Right lobe of liver (tissue), 6 donors: Measurements from ENCODE around the gene CD79B. TPM values are rescaled to one million over a fixed set of nuclear protein-coding genes. Genes with fewer than 3 reads are reported as not detected.

Source experiments
- ATAC-seq, 4 donors: fragments of 200-7000 bp; cut with Tn5 transposase; one replicate each; pipeline ENCODE4 v1.9.1; 2020; ENCODE audit warnings: mild to moderate bottlenecking in 4 of 4, moderate library complexity in 4 of 4
- DNase-seq, 3 donors: peaks; one replicate each; pipeline ENCODE4 v3.0.0-alpha.2; 2020
- H3K27ac ChIP-seq, 3 donors: fragments of 200-600 bp; one replicate each; pipeline ENCODE4 v1.8.0; 2022
- H3K27me3 ChIP-seq, 2 donors: fragments of 200-600 bp; one replicate each; pipeline ENCODE4 v1.8.0; 2022
- H3K36me3 ChIP-seq, 4 donors: fragments of 200-600 bp; sonication (generic) in 1 of 4; one replicate each; pipeline versions ENCODE4 v1.5.1 to v1.8.0; 2017 to 2022; ENCODE audit warnings: control low read depth in 1 of 4
- H3K4me1 ChIP-seq, 4 donors: fragments of 200-600 bp; sonication (generic) in 1 of 4; one replicate each; pipeline versions ENCODE4 v1.5.1 to v1.8.0; 2017 to 2022; ENCODE audit warnings: control low read depth in 1 of 4
- H3K4me3 ChIP-seq, 3 donors: fragments of 200-600 bp; one replicate each; pipeline ENCODE4 v1.8.0; 2022
- H3K9me3 ChIP-seq, 4 donors: fragments of 200-600 bp; sonication (generic) in 1 of 4; one replicate each; pipeline versions ENCODE4 v1.5.1 to v1.8.0; 2017 to 2022; ENCODE audit warnings: control low read depth in 1 of 4
- CTCF ChIP-seq, 4 donors: fragments of 200-600 bp in 3 of 4; fragments of 450-650 bp in 1 of 4; IDR thresholded peaks; one replicate each; pipeline versions ENCODE4 v1.5.1 to v1.8.0; 2016 to 2022; ENCODE audit warnings: antibody characterized with exemption in 4 of 4, mild to moderate bottlenecking in 2 of 4
- POLR2A ChIP-seq: fragments of 450-650 bp; IDR thresholded peaks from one replicate; pipeline ENCODE4 v1.6.1; 2017; ENCODE audit warnings: antibody characterized with exemption, mild to moderate bottlenecking
- WGBS: methylation state at CpG from one replicate; pipeline ENCODE4 v1.1.6; 2018; ENCODE audit warnings: low coverage, low lambda C conversion rate; ENCODE audit not compliant: insufficient coverage; ENCODE audit errors: missing lambda C conversion rate; 5-methylcytosine and 5-hydroxymethylcytosine counted together
- intact Hi-C, 2 donors: fragments of 100-400 bp; cut with DNase I; formaldehyde crosslinking; loops; one replicate each; pipeline versions ENCODE4 v1.11.2 to v1.14.1; 2022
- total RNA-seq, 6 experiments: library from RNA; depleted of rRNA in 2 of 6; stranded (reverse); fragments of >200 nt in 2 of 6; fragmentation: NEBNext Ultra II Directional in 3 of 6; extraction: Animal tissue kit (Norgen Biotek cat#: 25700) in 3 of 6; gene quantifications; one replicate each; pipeline versions ENCODE4 v1.1.0 to v1.2.4, GENCODE V29; 2016 to 2023
- donor health status: DM: no; HTN: yes; CAD: no.
- donor health status: DM: no; HTN: no; CAD: no.
- donor health status: DM: no; HTN: no; CAD: no.
- donor health status: DM: no; HTN: yes; CAD: no.
- donor health status: DM: no; HTN: yes; CAD: no.

Gene CD79B
- total RNA-seq, 6 experiments from 2014 or later: 0.62 to 2.2 (median 0.92) TPM

GRCh38 chr17:63969278-63969677 lies 37.1 kb upstream of the CD79B start:
- Histone ChIP-seq H3K4me1 (no peaks in the 10 kb centered on the region), H3K36me3 (no peaks in the 10 kb centered on the region), H3K4me3 (no peak overlapping the region), H3K27me3 (no peaks in the 10 kb centered on the region), H3K27ac (no peak overlapping the region), H3K9me3 (no peaks in the 10 kb centered on the region)
- DNase-seq: no peak
- ATAC-seq: no peak
- 63% methylated on average over 10 of the region's 10 CpGs for WGBS
- TF ChIP-seq POLR2A: no peak
- no peak for TF ChIP-seq CTCF (IDR thresholded peaks at IDR 0.05)
- intact Hi-C loops: no loop called here

- no CpG with 5 or more reads among the region's 19 CpGs for WGBS
- DNase-seq (no peak), ATAC-seq (no peak)
- Histone ChIP-seq H3K9me3 (no peaks in the 10 kb centered on the region), H3K4me1 (no peaks in the 10 kb centered on the region), H3K27ac (no peak overlapping the region), H3K36me3 (no peaks in the 10 kb centered on the region), H3K27me3 (no peaks in the 10 kb centered on the region), H3K4me3 (no peak overlapping the region)
- TF ChIP-seq CTCF (IDR thresholded peaks at IDR 0.05) (no peak), POLR2A (no peak)
- intact Hi-C loops: no loop called here
These were observed 35.8 kb upstream of the CD79B start for GRCh38 chr17:63967953-63968352.

GRCh38 chr17:63966646-63967264 lies 34.6 kb upstream of the CD79B start:
- Histone ChIP-seq H3K27me3 (no peaks in the 10 kb centered on the region), H3K27ac (no peak overlapping the region), H3K4me1 (no peaks in the 10 kb centered on the region), H3K9me3 (no peaks in the 10 kb centered on the region), H3K36me3 (no peaks in the 10 kb centered on the region), H3K4me3 (no peak overlapping the region)
- ATAC-seq (peak in 1 of 4 donors; percentile 24), DNase-seq (no peak)
- TF ChIP-seq POLR2A (no peak), CTCF (IDR thresholded peaks at IDR 0.05) (no peak)
- intact Hi-C loops: no loop called here
- WGBS: 71% methylated on average over 11 of the region's 11 CpGs

GRCh38 chr17:63963123-63963522 lies 31.0 kb upstream of the CD79B start:
- TF ChIP-seq POLR2A: no peak
- TF ChIP-seq CTCF (IDR thresholded peaks at IDR 0.05): no peak
- WGBS: 69% methylated on average over 2 of the region's 4 CpGs
- Histone ChIP-seq H3K27ac (peak overlapping the region in 1 of 3 donors; percentile 43), H3K4me3 (no peak overlapping the region), H3K4me1 (no peaks in the 10 kb centered on the region), H3K36me3 (no peaks in the 10 kb centered on the region), H3K27me3 (no peaks in the 10 kb centered on the region), H3K9me3 (no peaks in the 10 kb centered on the region)
- intact Hi-C loops: no loop called here
- no peak for DNase-seq
- ATAC-seq: peak; percentile 38 to 58 (median 46)

DNA sequence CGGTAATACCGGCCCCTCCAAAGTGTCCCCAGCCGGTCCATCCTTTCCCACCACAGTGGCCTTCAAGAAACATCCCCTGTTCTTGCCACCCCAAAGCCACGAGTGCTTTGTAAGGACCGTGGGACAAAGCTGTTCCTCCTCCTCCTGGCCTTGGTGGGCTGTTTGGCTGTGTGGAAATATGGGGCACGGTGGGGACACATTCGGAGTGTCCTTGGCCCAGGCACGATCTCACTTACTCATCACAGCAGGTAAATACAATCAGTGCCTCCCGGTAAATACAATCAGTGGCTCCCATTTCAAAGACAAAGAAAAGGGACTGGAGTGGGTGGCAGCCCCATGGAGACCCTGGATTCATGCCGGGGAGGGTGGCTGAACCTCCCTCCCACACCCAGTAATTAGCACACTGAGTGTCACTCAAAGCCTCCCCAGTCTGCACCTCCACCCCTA lies 30.2 kb upstream of the CD79B start:
- TF ChIP-seq POLR2A: no peak
- TF ChIP-seq CTCF (IDR thresholded peaks at IDR 0.05): no peak
- 57% methylated on average over 5 of the region's 10 CpGs for WGBS
- ATAC-seq: no peak
- no peaks in the 10 kb centered on the region for H3K36me3 ChIP-seq
- H3K4me1 ChIP-seq: no peaks in the 10 kb centered on the region
- H3K27ac ChIP-seq: peak overlapping the region in 1 of 3 donors; percentile 8
- no peak overlapping the region for H3K4me3 ChIP-seq
- no peaks in the 10 kb centered on the region for H3K27me3 ChIP-seq
- DNase-seq: no peak
- intact Hi-C loops: no loop called here
- H3K9me3 ChIP-seq: no peaks in the 10 kb centered on the region
